Endothelial cell of umbilical vein (primary cell): Measurements from ENCODE around the gene DNMT1. TPM values are rescaled to one million over a fixed set of nuclear protein-coding genes. Genes with fewer than 3 reads are reported as not detected.

Experiments used
- BruUV-seq: library from RNA; stranded (reverse); fragments of 400-500 nt; replicated peaks from 2 replicates; lab custom pipeline; 2021; lab: Mats Ljungman, UMichigan
- CTCF ChIA-PET: fragments of 300-600, 350-600 bp; sonication (Branson Sonifier 250); formaldehyde crosslinking; loops from one replicate; lab custom pipeline; 2021; ENCODE audit warnings: antibody characterized with exemption, inconsistent platforms; lab: Charles Lee
- POLR2A ChIA-PET: fragments of 300-600, 350-600 bp; sonication (Branson Sonifier 250); formaldehyde crosslinking; loops from one replicate; lab custom pipeline; 2021; ENCODE audit warnings: antibody characterized with exemption, inconsistent platforms; lab: Charles Lee
- DNase-seq: peaks from one replicate; pipeline ENCODE4 v3.0.0-alpha.2; 2011; ENCODE audit warnings: low read depth, low spot score
- FAIRE-seq: peaks from 2 replicates; lab custom pipeline; 2011; peaks lifted over from hg19 to GRCh38; lab: Jason Lieb, UNC
- H2AFZ ChIP-seq: 2 replicates; pipeline ENCODE4 v1.6.0; 2012; ENCODE audit warnings: low read depth, low read length, control low read depth, inconsistent platforms
- H3K27ac ChIP-seq: 2 replicates; pipeline ENCODE4 v1.5.1; 2011; ENCODE audit warnings: low read depth, mild to moderate bottlenecking, control low read depth, low read length, moderate library complexity; ENCODE audit not compliant: insufficient read depth
- H3K27me3 ChIP-seq, 2 experiments: 2 replicates each; pipeline versions ENCODE4 v1.6.0 to v1.6.1; 2011; ENCODE audit warnings: low read length in 2 of 2, mixed read lengths in 1 of 2; ENCODE audit not compliant: control insufficient read depth in 2 of 2, insufficient read depth in 2 of 2
- H3K36me3 ChIP-seq, 2 experiments: 2 replicates in 1 of 2; 3 replicates in 1 of 2; pipeline ENCODE4 v1.5.1; 2011; ENCODE audit warnings: low read length in 2 of 2, mild to moderate bottlenecking in 1 of 2, moderate library complexity in 1 of 2; ENCODE audit not compliant: control insufficient read depth in 2 of 2, insufficient read depth in 2 of 2; ENCODE audit errors: extremely low read depth in 1 of 2
- H3K4me1 ChIP-seq: 3 replicates; pipeline ENCODE4 v1.5.1; 2011; ENCODE audit warnings: mild to moderate bottlenecking, low read length; ENCODE audit not compliant: control insufficient read depth, insufficient read depth; ENCODE audit errors: extremely low read depth
- H3K4me2 ChIP-seq: 2 replicates; pipeline ENCODE4 v1.6.1; 2011; ENCODE audit warnings: low read length, control low read depth, mixed read lengths; ENCODE audit not compliant: insufficient read depth
- H3K4me3 ChIP-seq, 3 experiments: fragments of 200-600 bp in 1 of 3; sonication (generic), shearing (Covaris generic) in 1 of 3; replicated peaks in 1 of 3; 2 replicates each; pipeline ENCODE4 v1.5.1; 2011 to 2016; ENCODE audit warnings: control low read depth in 3 of 3, low read length in 3 of 3, mild to moderate bottlenecking in 2 of 3, inconsistent platforms in 1 of 3, low read depth in 1 of 3, moderate library complexity in 1 of 3; ENCODE audit not compliant: insufficient read depth in 1 of 3
- H3K79me2 ChIP-seq: 2 replicates; pipeline ENCODE4 v1.6.0; 2012; ENCODE audit warnings: low read length, inconsistent platforms; ENCODE audit not compliant: control insufficient read depth, insufficient read depth
- H3K9ac ChIP-seq: replicated peaks from 2 replicates; pipeline ENCODE3; 2011; ENCODE audit warnings: low read length, control low read depth; ENCODE audit not compliant: insufficient read depth; ENCODE audit errors: extremely low read depth
- H3K9me1 ChIP-seq: replicated peaks from 3 replicates; pipeline ENCODE4 v1.6.0; 2011; ENCODE audit warnings: mild to moderate bottlenecking, low read length; ENCODE audit not compliant: control insufficient read depth, insufficient read depth; ENCODE audit errors: extremely low read depth
- H3K9me3 ChIP-seq: replicated peaks from 2 replicates; pipeline ENCODE4 v1.5.1; 2012; ENCODE audit warnings: low read length, inconsistent platforms; ENCODE audit not compliant: control insufficient read depth, insufficient read depth
- H4K20me1 ChIP-seq: replicated peaks from 2 replicates; pipeline ENCODE3; 2011; ENCODE audit warnings: mild to moderate bottlenecking, low read length; ENCODE audit not compliant: control insufficient read depth, insufficient read depth; ENCODE audit errors: extremely low read depth
- GATA2 ChIP-seq: IDR thresholded peaks from 2 replicates; pipeline ENCODE4 v1.7.0; 2011; ENCODE audit warnings: low read depth, mild to moderate bottlenecking, moderate library complexity, mixed read lengths, low read length; ENCODE audit not compliant: insufficient read length, insufficient read depth
- JUN ChIP-seq: IDR thresholded peaks from 2 replicates; pipeline ENCODE4 v1.6.1; 2011; ENCODE audit warnings: borderline replicate concordance, low read depth; ENCODE audit not compliant: insufficient read length, insufficient read depth
- MYC ChIP-seq: IDR thresholded peaks from one replicate; pipeline ENCODE4 v1.6.1; 2011; ENCODE audit warnings: mild to moderate bottlenecking, low read depth, low read length
- POLR2A ChIP-seq: IDR thresholded peaks from 2 replicates; pipeline ENCODE4 v1.6.1; 2012; ENCODE audit warnings: low read depth, mild to moderate bottlenecking, control low read depth, low read length
- POLR2AphosphoS5 ChIP-seq: IDR thresholded peaks from 2 replicates; pipeline ENCODE4 v1.6.1; 2012; ENCODE audit warnings: low read depth, mild to moderate bottlenecking, control low read depth, low read length, moderate library complexity; ENCODE audit not compliant: insufficient read depth
- dilution Hi-C: fragments of 300-500 bp; cut with MboI; formaldehyde crosslinking; loops from one replicate; pipeline ENCODE4 v1.15.0; 2019; ENCODE audit warnings: low sequenced_read_pairs; ENCODE audit not compliant: extremely low pct_ligation_motif_present
- intact Hi-C: fragments of 100-400 bp; cut with micrococcal nuclease; formaldehyde crosslinking; loops from one replicate; pipeline ENCODE4 v1.10.0; 2022
- polyA plus RNA-seq, 4 experiments: library from polyadenylated mRNA; depleted of rRNA in 3 of 4; stranded (reverse) in 3 of 4; unstranded in 1 of 4; fragments of >200 nt; gene quantifications; 2 replicates each; pipeline versions ENCODE4 v1.2.1 to v1.2.3, GENCODE V29; 2011 to 2012; ENCODE audit warnings: missing spikeins in 1 of 4
- total RNA-seq: library from RNA; stranded (reverse); gene quantifications from 2 replicates; pipeline ENCODE4 v1.2.3, GENCODE V29; 2021
- TF ChIP-seq, protein P1 (sequence below): IDR thresholded peaks from 2 replicates; pipeline ENCODE4 v1.6.1; 2011; ENCODE audit not compliant: insufficient read depth, insufficient read length
- TF ChIP-seq, protein P2 (sequence below), 2 donors: IDR thresholded peaks; 1 replicate in 1 of 2; 2 replicates in 1 of 2; pipeline ENCODE4 v1.5.1; 2011; ENCODE audit warnings: low read length in 2 of 2, mild to moderate bottlenecking in 2 of 2, moderate library complexity in 2 of 2, control low read depth in 1 of 2, inconsistent platforms in 1 of 2, low read depth in 1 of 2; ENCODE audit not compliant: insufficient read depth in 1 of 2; ENCODE audit errors: extremely low read depth in 1 of 2

The DNMT1 gene
- total and polyA plus RNA-seq, 2 donors (not counting 3 experiments of a cell fraction or from before 2014, with no cell fraction given), result 53.4 to 165 TPM

DNA sequence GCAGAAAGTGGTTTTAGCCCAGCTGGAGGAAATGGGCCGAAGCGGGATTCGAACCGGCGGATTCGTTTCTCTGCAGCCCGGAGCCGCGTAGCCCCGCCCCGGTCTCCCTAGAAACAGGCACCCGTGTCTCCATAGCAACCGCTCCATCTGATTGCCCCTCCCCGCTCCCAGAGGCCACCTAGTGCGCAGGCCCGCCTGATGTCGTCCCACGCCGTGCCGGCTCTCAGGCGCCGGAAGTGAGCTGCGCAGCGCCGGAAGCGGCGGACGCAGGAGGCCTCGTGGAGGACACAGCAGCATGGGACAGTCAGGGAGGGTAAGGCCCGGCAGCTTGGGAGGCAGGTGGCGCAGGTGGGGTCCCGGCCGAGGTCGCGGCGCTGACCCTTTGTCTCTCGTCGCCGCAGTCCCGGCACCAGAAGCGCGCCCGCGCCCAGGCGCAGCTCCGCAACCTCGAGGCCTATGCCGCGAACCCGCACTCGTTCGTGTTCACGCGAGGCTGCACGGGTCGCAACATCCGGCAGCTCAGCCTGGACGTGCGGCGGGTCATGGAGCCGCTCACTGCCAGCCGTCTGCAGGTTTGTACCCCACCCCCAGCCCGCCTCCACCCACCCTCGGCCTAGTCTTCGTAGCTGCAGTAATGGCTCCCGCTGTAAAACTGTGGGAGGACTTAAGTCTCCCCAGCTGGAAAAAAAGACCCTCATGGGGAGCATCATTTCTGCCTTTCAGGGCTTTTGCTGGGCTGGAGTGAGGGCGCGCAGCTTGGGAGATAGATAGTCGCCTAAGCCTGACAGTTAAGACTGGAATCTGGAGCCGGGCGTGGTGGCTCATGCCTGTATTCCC lies 88.4 kb downstream of the DNMT1 start, which contains the start of gene PPAN:
TSS of gene PPAN (plus strand) at position 263 of the 837 bp plus-strand sequence. CDS start at position 296, 33 bp downstream.
- no TSS peak for BruUV-seq
- no peaks in the 10 kb centered on the region for H3K27me3 ChIP-seq

More for the DNA sequence above, 88.4 kb downstream of the DNMT1 start, which contains the start of gene PPAN:
- TF ChIP-seq POLR2AphosphoS5 (peak; percentile 93), POLR2A (peak; percentile 89), JUN (no peak), MYC (peak; percentile 98), GATA2 (no peak)
- TF ChIP-seq, protein P1, sequence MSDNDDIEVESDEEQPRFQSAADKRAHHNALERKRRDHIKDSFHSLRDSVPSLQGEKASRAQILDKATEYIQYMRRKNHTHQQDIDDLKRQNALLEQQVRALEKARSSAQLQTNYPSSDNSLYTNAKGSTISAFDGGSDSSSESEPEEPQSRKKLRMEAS, result peak; percentile 85
- TF ChIP-seq, protein P2, sequence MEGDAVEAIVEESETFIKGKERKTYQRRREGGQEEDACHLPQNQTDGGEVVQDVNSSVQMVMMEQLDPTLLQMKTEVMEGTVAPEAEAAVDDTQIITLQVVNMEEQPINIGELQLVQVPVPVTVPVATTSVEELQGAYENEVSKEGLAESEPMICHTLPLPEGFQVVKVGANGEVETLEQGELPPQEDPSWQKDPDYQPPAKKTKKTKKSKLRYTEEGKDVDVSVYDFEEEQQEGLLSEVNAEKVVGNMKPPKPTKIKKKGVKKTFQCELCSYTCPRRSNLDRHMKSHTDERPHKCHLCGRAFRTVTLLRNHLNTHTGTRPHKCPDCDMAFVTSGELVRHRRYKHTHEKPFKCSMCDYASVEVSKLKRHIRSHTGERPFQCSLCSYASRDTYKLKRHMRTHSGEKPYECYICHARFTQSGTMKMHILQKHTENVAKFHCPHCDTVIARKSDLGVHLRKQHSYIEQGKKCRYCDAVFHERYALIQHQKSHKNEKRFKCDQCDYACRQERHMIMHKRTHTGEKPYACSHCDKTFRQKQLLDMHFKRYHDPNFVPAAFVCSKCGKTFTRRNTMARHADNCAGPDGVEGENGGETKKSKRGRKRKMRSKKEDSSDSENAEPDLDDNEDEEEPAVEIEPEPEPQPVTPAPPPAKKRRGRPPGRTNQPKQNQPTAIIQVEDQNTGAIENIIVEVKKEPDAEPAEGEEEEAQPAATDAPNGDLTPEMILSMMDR (IDR thresholded peaks at IDR 0.05; ENCODE audit: extremely low read depth in 1 of 2, insufficient read depth in 1 of 2, low read depth in 1 of 2, low read length in 2 of 2), result no peak
- Histone ChIP-seq H3K9ac (peak within 1 kb of the TSS; percentile 85), H3K9me1 (no peaks in the 10 kb centered on the region), H3K79me2 (peaks cover 28% of the 10 kb centered on the region), H3K9me3 (no peaks in the 10 kb centered on the region), H3K36me3 (peaks cover 5 to 31% of the 10 kb centered on the region in 2 experiments), H2AFZ (peak within 1 kb of the TSS; percentile 73), H3K4me3 (peak within 1 kb of the TSS; percentile 87 to 98 (median 95)), H3K4me2 (peak within 1 kb of the TSS; percentile 95), H3K27ac (peak within 1 kb of the TSS; percentile 50), H4K20me1 (no peaks in the 10 kb centered on the region), H3K4me1 (peaks cover 9% of the 10 kb centered on the region)
- dilution Hi-C loops, result no loop called here
- DNase-seq, result peak; percentile 98
- intact Hi-C loops, result loop anchor here (1.0 to 10.0 kb wide), 2 partner anchors 10 to 88 kb away; partner anchors contain the start of gene DNMT1
- ChIA-PET POLR2A (interaction anchor here (0.8 to 1.9 kb wide), 2 partner anchors 10 to 227 kb away, joined by 4 to 11 read pairs; no protein-coding TSS in a partner anchor), CTCF (interaction anchor here (0.6 to 2.1 kb wide), 6 partner anchors 8 to 311 kb away, joined by 3 to 13 read pairs (median 3); no protein-coding TSS in a partner anchor)
- peak; percentile 100 for FAIRE-seq
